ENCODE data around the gene STRAP. TPM values are rescaled to one million over a fixed set of nuclear protein-coding genes. Genes with fewer than 3 reads are reported as not detected.
"Not testable (repeated sequence)": the region's sequence is repeated elsewhere in the genome, so short reads cannot be mapped to it uniquely, and the experiment has no call there.

The STRAP gene
- total RNA-seq, 4 donors from 2014 or later = 24.5 to 45.4 (median 37.7) TPM

DNA sequence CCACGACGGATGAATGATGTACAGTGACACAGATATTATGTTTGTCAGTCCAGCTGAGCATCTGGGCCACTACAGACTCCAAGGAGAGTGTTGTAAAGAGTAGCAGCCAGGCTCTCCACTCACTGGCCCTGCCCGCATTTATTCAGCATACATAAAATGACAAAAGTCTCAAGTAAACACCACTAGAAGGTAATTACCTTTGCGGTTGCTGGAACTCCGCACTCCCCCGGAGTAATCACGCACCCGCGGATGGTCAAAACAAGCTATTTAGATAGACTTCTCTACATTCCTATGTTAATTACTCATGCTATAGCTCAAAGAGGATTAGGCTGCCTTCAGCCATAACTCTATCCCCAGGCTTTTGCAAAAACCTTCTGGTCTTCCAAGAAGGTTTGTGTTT is 18.8 kb upstream of the STRAP start:
- Histone ChIP-seq H3K36me3 (no peaks in the 10 kb centered on the region), H3K4me1 (no peaks in the 10 kb centered on the region), H3K27me3 (peaks cover 5% of the 10 kb centered on the region), H3K9me3 (no peaks in the 10 kb centered on the region), H3K4me3 (no peak overlapping the region), H3K27ac (no peak overlapping the region)
- WGBS = 57% methylated on average over 9 of the region's 9 CpGs
- DNase-seq (ENCODE audit: low spot score in 2 of 2) = no peak
- TF ChIP-seq POLR2A (IDR thresholded peaks at IDR 0.05) = no peak
- TF ChIP-seq EP300 (IDR thresholded peaks at IDR 0.05) = no peak

DNA sequence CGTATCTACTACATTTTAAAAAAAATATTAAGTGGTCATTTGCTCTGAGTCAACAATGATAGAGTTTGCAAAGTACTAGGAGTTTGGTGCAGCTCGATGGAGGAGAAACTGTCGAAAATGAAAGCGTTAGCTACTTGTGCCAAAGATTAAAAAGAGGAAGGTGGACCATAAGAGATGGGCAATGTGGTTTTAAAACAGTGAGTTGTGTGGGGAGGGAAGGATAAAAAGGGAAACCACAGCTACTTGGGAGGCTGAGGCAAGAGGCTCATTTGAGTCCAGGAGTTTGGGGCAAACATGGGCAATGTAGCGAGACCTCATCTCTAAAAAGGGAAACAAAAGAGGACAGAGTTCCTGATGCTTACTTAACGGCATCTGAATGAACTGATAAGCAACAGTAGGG is 18.2 kb upstream of the STRAP start:
- Histone ChIP-seq H3K27me3 (peaks cover 5% of the 10 kb centered on the region), H3K4me1 (no peaks in the 10 kb centered on the region), H3K4me3 (no peak overlapping the region), H3K36me3 (no peaks in the 10 kb centered on the region), H3K27ac (no peak overlapping the region), H3K9me3 (no peaks in the 10 kb centered on the region)
- TF ChIP-seq POLR2A (IDR thresholded peaks at IDR 0.05) (no peak), CTCF (IDR thresholded peaks at IDR 0.05) (no peak), POLR2AphosphoS5 (IDR thresholded peaks at IDR 0.05) (no peak), EP300 (IDR thresholded peaks at IDR 0.05) (no peak)
- WGBS = 79% methylated on average over 6 of the region's 6 CpGs
- DNase-seq (ENCODE audit: low spot score in 2 of 2) = no peak

- Histone ChIP-seq H3K4me1 (no peaks in the 10 kb centered on the region), H3K36me3 (no peaks in the 10 kb centered on the region), H3K27ac (no peak overlapping the region), H3K9me3 (no peaks in the 10 kb centered on the region), H3K27me3 (no peaks in the 10 kb centered on the region), H3K4me3 (no peak overlapping the region)
- WGBS = 86% methylated on average over 3 of the region's 3 CpGs
- DNase-seq (ENCODE audit: low spot score in 2 of 2) = no peak
- TF ChIP-seq POLR2A (IDR thresholded peaks at IDR 0.05) (no peak), CTCF (IDR thresholded peaks at IDR 0.05) (no peak), EP300 (IDR thresholded peaks at IDR 0.05) (no peak), POLR2AphosphoS5 (IDR thresholded peaks at IDR 0.05) (no peak)
Measured at GRCh38 chr12:15868186-15868585, 14.0 kb upstream of the STRAP start.

- no peak for DNase-seq (ENCODE audit: low spot score in 2 of 2)
- no peak overlapping the region for H3K4me3 ChIP-seq
- WGBS = 97% methylated on average over 4 of the region's 4 CpGs
- no peaks in the 10 kb centered on the region for H3K36me3 ChIP-seq
- no peak overlapping the region for H3K27ac ChIP-seq
- no peaks in the 10 kb centered on the region for H3K27me3 ChIP-seq
- H3K9me3 ChIP-seq = no peaks in the 10 kb centered on the region
- TF ChIP-seq POLR2AphosphoS5 (IDR thresholded peaks at IDR 0.05) (no peak), EP300 (IDR thresholded peaks at IDR 0.05) (no peak), CTCF (IDR thresholded peaks at IDR 0.05) (no peak), POLR2A (IDR thresholded peaks at IDR 0.05) (no peak)
- H3K4me1 ChIP-seq = no peaks in the 10 kb centered on the region
Measured at GRCh38 chr12:15873556-15873955, 8.6 kb upstream of the STRAP start.

DNA sequence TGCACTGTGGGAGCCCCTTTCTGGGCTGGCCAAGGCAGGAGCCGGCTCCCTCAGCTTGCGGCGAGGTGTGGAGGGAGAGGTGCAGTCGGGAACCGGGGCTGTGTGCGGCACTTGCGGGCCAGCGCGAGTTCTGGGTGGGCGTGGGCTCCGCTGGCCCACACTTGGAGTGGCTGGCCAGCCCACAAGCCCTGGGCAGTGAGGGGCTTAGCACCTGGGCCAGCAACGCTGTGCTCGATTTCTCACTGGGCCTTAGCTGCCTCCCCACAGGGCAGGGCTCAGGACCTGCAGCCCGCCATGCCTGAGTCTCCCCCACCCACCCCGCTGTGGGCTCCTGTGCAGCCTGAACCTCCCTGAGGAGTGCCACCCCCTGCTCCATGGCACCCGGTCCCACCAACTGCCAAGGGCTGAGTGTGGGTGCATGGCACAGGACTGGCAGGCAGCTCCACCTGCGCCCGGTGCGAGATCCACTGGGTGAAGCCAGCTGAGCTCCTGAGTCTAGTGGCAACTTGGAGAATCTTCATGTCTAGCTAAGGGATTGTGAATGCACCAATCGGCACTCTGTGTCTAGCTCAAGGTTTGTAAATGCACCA is 7.5 kb upstream of the STRAP start:
- H3K27ac ChIP-seq; H3K4me3 ChIP-seq; H3K4me1 ChIP-seq; H3K27me3 ChIP-seq; H3K9me3 ChIP-seq; H3K36me3 ChIP-seq; DNase-seq (ENCODE audit: low spot score in 2 of 2): not testable (repeated sequence)
- WGBS = no CpG with 5 or more reads among the region's 20 CpGs

DNA sequence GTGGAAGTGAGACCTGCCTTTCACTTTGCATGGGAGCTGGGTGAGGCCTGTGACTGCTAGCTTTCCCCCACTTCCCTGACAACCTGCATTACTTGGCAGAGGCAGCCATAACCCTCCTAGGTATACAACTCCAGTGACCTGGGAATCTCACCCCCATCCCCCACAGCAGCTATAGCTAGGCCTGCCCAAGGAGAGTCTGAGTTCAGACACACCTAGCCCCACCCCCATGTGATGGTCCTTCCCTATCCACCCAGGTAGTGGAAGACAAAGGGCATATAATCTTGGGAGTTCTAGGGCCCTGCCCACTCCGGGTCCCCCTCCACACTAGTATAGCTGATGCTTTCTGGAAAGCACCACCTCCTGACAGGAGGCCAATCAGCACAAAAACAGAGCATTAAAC is 6.3 kb upstream of the STRAP start:
- WGBS = 100% methylated on average over 1 of the region's 1 CpG
- Histone ChIP-seq H3K4me1 (no peaks in the 10 kb centered on the region), H3K4me3 (no peak overlapping the region), H3K9me3 (no peaks in the 10 kb centered on the region), H3K27ac (no peak overlapping the region), H3K27me3 (no peaks in the 10 kb centered on the region), H3K36me3 (no peaks in the 10 kb centered on the region)
- no peak for DNase-seq (ENCODE audit: low spot score in 2 of 2)
- TF ChIP-seq POLR2A (IDR thresholded peaks at IDR 0.05) (no peak), EP300 (IDR thresholded peaks at IDR 0.05) (no peak), POLR2AphosphoS5 (IDR thresholded peaks at IDR 0.05) (no peak), CTCF (IDR thresholded peaks at IDR 0.05) (no peak)
